SK-N-SH (cell line): ENCODE results near the gene RNF212. TPM values are rescaled to one million over a fixed set of nuclear protein-coding genes. Genes with fewer than 3 reads are reported as not detected.

Source experiments
- CTCF ChIA-PET: fragments of 300-600, 350-600 bp; formaldehyde crosslinking; extraction: SDS; loops from one replicate; lab custom pipeline; 2021; lab: Yijun Ruan, JAX
- POLR2A ChIA-PET: fragments of 350-600 bp; sonication (Branson Sonifier 250); formaldehyde crosslinking; extraction: SDS; loops from one replicate; lab custom pipeline; 2020; ENCODE audit warnings: antibody characterized with exemption, inconsistent platforms; lab: Yijun Ruan, JAX
- DNase-seq: peaks from one replicate; pipeline ENCODE4 v3.0.0; 2012
- H2AFZ ChIP-seq: fragments of 200-600 bp; sonication (generic); 2 replicates; pipeline ENCODE4 v1.8.1; 2016; ENCODE audit warnings: antibody characterized with exemption, mild to moderate bottlenecking, low read depth
- H3F3A ChIP-seq: fragments of 200-600 bp; sonication (generic); replicated peaks from 2 replicates; pipeline ENCODE3; 2016; ENCODE audit warnings: antibody characterized with exemption, mild to moderate bottlenecking; ENCODE audit not compliant: insufficient read depth
- H3K27ac ChIP-seq, 2 experiments: fragments of 200-500 bp in 1 of 2; fragments of 200-600 bp in 1 of 2; sonication (Bioruptor generic) in 1 of 2; sonication (generic), shearing (Covaris generic) in 1 of 2; 2 replicates each; pipeline versions ENCODE4 v1.5.1 to v1.6.1; 2014 to 2016; ENCODE audit warnings: low read depth in 2 of 2, inconsistent platforms in 1 of 2, low read length in 1 of 2, mild to moderate bottlenecking in 1 of 2, mixed read lengths in 1 of 2
- H3K27me3 ChIP-seq: fragments of 200-600 bp; sonication (generic), shearing (Covaris generic); 2 replicates; pipeline ENCODE4 v1.6.1; 2016; ENCODE audit warnings: mixed run types; ENCODE audit not compliant: insufficient read depth
- H3K36me3 ChIP-seq, 2 experiments: fragments of 200-500 bp in 1 of 2; fragments of 200-600 bp in 1 of 2; sonication (Bioruptor generic) in 1 of 2; sonication (generic) in 1 of 2; replicated peaks in 1 of 2; 2 replicates each; pipeline versions ENCODE3 to v1.5.1; 2014 to 2016; ENCODE audit warnings: low read length in 1 of 2, mild to moderate bottlenecking in 1 of 2; ENCODE audit not compliant: insufficient read depth in 2 of 2, control insufficient read depth in 1 of 2
- H3K4me1 ChIP-seq, 2 experiments: fragments of 200-500 bp in 1 of 2; fragments of 200-600 bp in 1 of 2; sonication (Bioruptor generic) in 1 of 2; sonication (generic), shearing (Covaris generic) in 1 of 2; 2 replicates each; pipeline versions ENCODE4 v1.5.1 to v1.6.1; 2014 to 2016; ENCODE audit warnings: low read depth in 1 of 2, low read length in 1 of 2, mixed run types in 1 of 2; ENCODE audit not compliant: insufficient read depth in 2 of 2, control insufficient read depth in 1 of 2
- H3K4me2 ChIP-seq: fragments of 200-600 bp; sonication (generic), shearing (Covaris generic); 2 replicates; pipeline ENCODE4 v1.6.1; 2017; ENCODE audit warnings: mixed run types
- H3K4me3 ChIP-seq, 2 experiments: fragments of 200-500 bp in 1 of 2; fragments of 200-600 bp in 1 of 2; sonication (Bioruptor generic) in 1 of 2; sonication (generic), shearing (Covaris generic) in 1 of 2; 2 replicates each; pipeline versions ENCODE4 v1.5.1 to v1.8.1; 2014 to 2016; ENCODE audit warnings: low read depth in 2 of 2, inconsistent platforms in 1 of 2, low read length in 1 of 2, mild to moderate bottlenecking in 1 of 2, mixed read lengths in 1 of 2, moderate library complexity in 1 of 2
- H3K79me2 ChIP-seq: fragments of 200-600 bp; sonication (generic); 2 replicates; pipeline ENCODE4 v1.8.1; 2017; ENCODE audit warnings: mild to moderate bottlenecking; ENCODE audit not compliant: insufficient read depth
- H3K9ac ChIP-seq: fragments of 200-600 bp; sonication (generic); 2 replicates; pipeline ENCODE4 v1.6.1; 2017; ENCODE audit warnings: mixed run types
- H3K9me2 ChIP-seq: fragments of 200-600 bp; sonication (generic); 2 replicates; pipeline ENCODE4 v1.6.1; 2017; ENCODE audit warnings: mixed run types
- H3K9me3 ChIP-seq: fragments of 200-600 bp; sonication (generic); 2 replicates; pipeline ENCODE4 v1.6.1; 2017; ENCODE audit warnings: mixed run types, mild to moderate bottlenecking, moderate library complexity
- H4K20me1 ChIP-seq: fragments of 200-600 bp; sonication (generic); 2 replicates; pipeline ENCODE4 v1.6.1; 2017; ENCODE audit warnings: mild to moderate bottlenecking, mixed run types; ENCODE audit not compliant: insufficient read depth
- CHD2 ChIP-seq: fragments of 150-350 bp; IDR thresholded peaks from 2 replicates; pipeline ENCODE4 v1.6.1; 2018; ENCODE audit warnings: low read length; ENCODE audit not compliant: partially characterized antibody
- ELF1 ChIP-seq: IDR thresholded peaks from 2 replicates; pipeline ENCODE4 v1.4.0; 2012
- EZH2phosphoT487 ChIP-seq: fragments of 200-600 bp; sonication (generic); IDR thresholded peaks from 2 replicates; pipeline ENCODE4 v1.6.1; 2017; ENCODE audit warnings: low read depth, mixed run types, mild to moderate bottlenecking, antibody characterized with exemption, moderate library complexity, borderline replicate concordance
- FOSL2 ChIP-seq: IDR thresholded peaks from 2 replicates; pipeline ENCODE4 v1.4.0; 2012; ENCODE audit warnings: low read depth, mild to moderate bottlenecking, moderate library complexity, borderline replicate concordance
- FOXJ3 ChIP-seq: sonication (generic); formaldehyde crosslinking; IDR thresholded peaks from 2 replicates; pipeline ENCODE4 v1.5.1; 2020; ENCODE audit warnings: mild to moderate bottlenecking, missing genetic modification reagents
- FOXM1 ChIP-seq: IDR thresholded peaks from 2 replicates; pipeline ENCODE4 v1.4.0; 2012; ENCODE audit warnings: low read depth, mild to moderate bottlenecking
- GATA2 ChIP-seq: sonication (generic); formaldehyde crosslinking; IDR thresholded peaks from 2 replicates; pipeline ENCODE4 v1.5.0; 2020; ENCODE audit warnings: mild to moderate bottlenecking, missing genetic modification reagents
- JUND ChIP-seq: IDR thresholded peaks from 2 replicates; pipeline ENCODE4 v1.4.0; 2012
- MAX ChIP-seq: IDR thresholded peaks from 2 replicates; pipeline ENCODE4 v1.4.0; 2012; ENCODE audit warnings: low read depth
- MXI1 ChIP-seq: IDR thresholded peaks from 2 replicates; pipeline ENCODE4 v1.6.1; 2012; ENCODE audit warnings: mild to moderate bottlenecking, low read depth, low read length, improper control_type of control experiment
- NFIC ChIP-seq: IDR thresholded peaks from 2 replicates; pipeline ENCODE4 v1.4.0; 2012; ENCODE audit warnings: borderline replicate concordance
- NRF1 ChIP-seq: IDR thresholded peaks from 2 replicates; pipeline ENCODE4 v1.6.1; 2012; ENCODE audit warnings: low read depth, mild to moderate bottlenecking, low read length
- POLR2AphosphoS5 ChIP-seq: IDR thresholded peaks from 2 replicates; pipeline ENCODE4 v1.6.1; 2012; ENCODE audit warnings: low read depth, low read length
- RXRA ChIP-seq: IDR thresholded peaks from 2 replicates; pipeline ENCODE4 v1.4.0; 2012; ENCODE audit warnings: low read depth, mild to moderate bottlenecking, borderline replicate concordance
- TAF1 ChIP-seq: IDR thresholded peaks from 2 replicates; pipeline ENCODE4 v1.6.1; 2012; ENCODE audit warnings: low read depth, mild to moderate bottlenecking, low read length, moderate library complexity, borderline replicate concordance
- TEAD4 ChIP-seq: IDR thresholded peaks from 2 replicates; pipeline ENCODE4 v1.4.0; 2012; ENCODE audit warnings: mild to moderate bottlenecking, borderline replicate concordance; ENCODE audit not compliant: insufficient read depth
- USF1 ChIP-seq: IDR thresholded peaks from 2 replicates; pipeline ENCODE4 v1.4.0; 2012; ENCODE audit warnings: low read depth, borderline replicate concordance
- USF2 ChIP-seq: fragments of 150-350 bp; IDR thresholded peaks from 2 replicates; pipeline ENCODE4 v1.6.1; 2017; ENCODE audit warnings: antibody characterized with exemption, low read length, low read depth, borderline replicate concordance
- WGBS: methylation state at CpG from one replicate; pipeline ENCODE4 v1.1.6; 2017; ENCODE audit warnings: low lambda C conversion rate; 5-methylcytosine and 5-hydroxymethylcytosine counted together
- polyA plus RNA-seq, 3 experiments: library from polyadenylated mRNA; depleted of rRNA; stranded (reverse); fragments of >200 nt; gene quantifications; 2 replicates each; pipeline ENCODE4 v1.2.3, GENCODE V29; 2012
- TF ChIP-seq, protein P1 (sequence below): IDR thresholded peaks from 2 replicates; pipeline ENCODE4; 2012

The RNF212 gene
- polyA plus RNA-seq, 1 of the 3 experiments (the other 2 are of a cell fraction), result 7.0 TPM

DNA sequence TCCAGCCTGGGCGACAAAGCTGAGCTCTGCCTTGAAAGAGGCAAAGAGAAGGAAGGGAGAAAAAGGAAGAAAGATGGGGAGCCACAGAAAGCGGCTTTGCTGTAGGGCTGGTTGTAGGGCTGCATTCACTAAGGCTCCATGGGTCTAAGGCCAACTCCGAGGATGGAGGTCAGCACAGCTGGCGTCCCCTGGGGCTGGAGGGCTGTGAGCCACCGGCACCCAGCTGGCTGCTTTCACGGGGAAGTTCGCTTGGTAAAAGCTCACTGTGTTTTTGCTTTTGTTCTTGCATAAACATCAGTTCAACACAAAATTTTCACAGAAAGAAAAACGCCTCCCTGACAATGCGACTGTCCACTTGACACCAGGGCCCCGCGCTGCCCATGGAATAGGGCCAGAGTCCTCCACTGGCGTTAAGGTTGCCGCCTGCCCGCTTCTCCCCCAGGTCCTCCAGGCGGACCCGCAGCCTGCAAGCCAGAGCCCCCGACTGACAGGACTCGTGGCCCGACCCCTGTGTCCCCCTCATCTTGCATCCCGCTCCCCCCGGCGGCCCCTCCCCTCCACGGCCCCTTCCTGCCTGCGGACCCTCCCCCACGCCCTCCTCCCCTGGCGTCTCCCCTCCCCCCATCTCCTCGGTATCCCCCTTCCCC is 1.1 kb downstream of the RNF212 start:
- CTCF ChIA-PET, result no interaction called here
- peak; percentile 35 for DNase-seq
- H3K27me3 ChIP-seq, result peaks cover 22% of the 10 kb centered on the region; the same call in 1 of the 2 replicates
- 45% methylated on average over 20 of the region's 27 CpGs for WGBS
- H3K9me3 ChIP-seq, result no peaks in the 10 kb centered on the region
- no peak overlapping the region; a peak in 1 of 4 replicates for H3K4me3 ChIP-seq
- no peak overlapping the region for H2AFZ ChIP-seq
- no peaks in the 10 kb centered on the region for H3K36me3 ChIP-seq
- no peak overlapping the region for H3K4me2 ChIP-seq
- TF ChIP-seq FOXM1, result no peak
- TF ChIP-seq EZH2phosphoT487, result no peak
- no peak for TF ChIP-seq GATA2 (CRISPR knock-in tag)
- TF ChIP-seq USF1, result no peak
- no peak for TF ChIP-seq MAX
- no peak for TF ChIP-seq RXRA
- TF ChIP-seq MXI1, result no peak
- TF ChIP-seq NRF1, result no peak
- POLR2A ChIA-PET, result no interaction called here
- H3K4me1 ChIP-seq, result no peaks in the 10 kb centered on the region; a peak in 1 of 4 replicates
- H3K9me2 ChIP-seq, result no peaks in the 10 kb centered on the region
- H3K9ac ChIP-seq, result no peak overlapping the region
- no peaks in the 10 kb centered on the region for H4K20me1 ChIP-seq
- H3K79me2 ChIP-seq, result no peaks in the 10 kb centered on the region
- H3F3A ChIP-seq, result no peaks in the 10 kb centered on the region
- H3K27ac ChIP-seq, result no peak overlapping the region

GRCh38 chr4:1111259-1111809 is 2.0 kb downstream of the RNF212 start:
- peaks cover 22% of the 10 kb centered on the region; the same call in 1 of the 2 replicates for H3K27me3 ChIP-seq
- no peak for TF ChIP-seq JUND
- TF ChIP-seq TAF1, result no peak
- no peak for TF ChIP-seq NRF1
- TF ChIP-seq TEAD4, result no peak
- TF ChIP-seq FOSL2, result no peak
- TF ChIP-seq CHD2, result no peak
- no peak for TF ChIP-seq MXI1
- no peak for TF ChIP-seq FOXJ3 (CRISPR knock-in tag)
- TF ChIP-seq, protein P1, sequence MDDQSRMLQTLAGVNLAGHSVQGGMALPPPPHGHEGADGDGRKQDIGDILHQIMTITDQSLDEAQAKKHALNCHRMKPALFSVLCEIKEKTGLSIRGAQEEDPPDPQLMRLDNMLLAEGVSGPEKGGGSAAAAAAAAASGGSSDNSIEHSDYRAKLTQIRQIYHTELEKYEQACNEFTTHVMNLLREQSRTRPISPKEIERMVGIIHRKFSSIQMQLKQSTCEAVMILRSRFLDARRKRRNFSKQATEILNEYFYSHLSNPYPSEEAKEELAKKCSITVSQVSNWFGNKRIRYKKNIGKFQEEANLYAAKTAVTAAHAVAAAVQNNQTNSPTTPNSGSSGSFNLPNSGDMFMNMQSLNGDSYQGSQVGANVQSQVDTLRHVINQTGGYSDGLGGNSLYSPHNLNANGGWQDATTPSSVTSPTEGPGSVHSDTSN, result no peak
- no peak for TF ChIP-seq USF2
- TF ChIP-seq ELF1, result no peak
- no peak for TF ChIP-seq POLR2AphosphoS5
- TF ChIP-seq NFIC, result no peak
- TF ChIP-seq FOXM1, result no peak
- no peaks in the 10 kb centered on the region for H3K36me3 ChIP-seq
- H3K9me2 ChIP-seq, result no peaks in the 10 kb centered on the region
- no peak overlapping the region for H2AFZ ChIP-seq
- DNase-seq, result no peak
- no peak overlapping the region for H3K9ac ChIP-seq
- POLR2A ChIA-PET, result no interaction called here
- H4K20me1 ChIP-seq, result no peaks in the 10 kb centered on the region
- H3K4me3 ChIP-seq, result no peak overlapping the region
- no peaks in the 10 kb centered on the region for H3K9me3 ChIP-seq
- H3K27ac ChIP-seq, result no peak overlapping the region
- H3K79me2 ChIP-seq, result no peaks in the 10 kb centered on the region
- 58% methylated on average over 8 of the region's 8 CpGs for WGBS
- no peaks in the 10 kb centered on the region; a peak in 1 of 4 replicates for H3K4me1 ChIP-seq
- H3K4me2 ChIP-seq, result no peak overlapping the region
- no peaks in the 10 kb centered on the region for H3F3A ChIP-seq
- CTCF ChIA-PET, result no interaction called here
